Hepatocyte (in vitro differentiated cells): ENCODE measurements around the gene SRC. TPM values are rescaled to one million over a fixed set of nuclear protein-coding genes. Genes with fewer than 3 reads are reported as not detected.

Experiments
- DNase-seq: peaks from one replicate; pipeline ENCODE4 v3.0.0-alpha.2; 2016; ENCODE audit warnings: low spot score
- H2AFZ ChIP-seq: fragments of 200-600 bp; sonication (generic); 2 replicates; pipeline ENCODE4 v1.6.0; 2016; ENCODE audit warnings: antibody characterized with exemption, mild to moderate bottlenecking
- H3K27ac ChIP-seq: fragments of 200-600 bp; sonication (generic); 2 replicates; pipeline ENCODE4 v1.5.1; 2016; ENCODE audit warnings: mild to moderate bottlenecking
- H3K27me3 ChIP-seq: fragments of 200-600 bp; sonication (generic); 2 replicates; pipeline ENCODE4 v1.6.1; 2016
- H3K36me3 ChIP-seq: fragments of 200-600 bp; sonication (generic); replicated peaks from 2 replicates; pipeline ENCODE4 v1.5.1; 2016; ENCODE audit warnings: low read depth; ENCODE audit not compliant: insufficient read depth
- H3K4me1 ChIP-seq: fragments of 200-600 bp; sonication (generic); 2 replicates; pipeline ENCODE4 v1.5.1; 2016; ENCODE audit warnings: mild to moderate bottlenecking, moderate library complexity; ENCODE audit not compliant: insufficient read depth
- H3K4me2 ChIP-seq: fragments of 200-600 bp; sonication (generic); 2 replicates; pipeline ENCODE4 v1.6.0; 2016
- H3K4me3 ChIP-seq: fragments of 200-600 bp; sonication (generic); 2 replicates; pipeline ENCODE4 v1.5.1; 2016; ENCODE audit warnings: mild to moderate bottlenecking
- H3K79me2 ChIP-seq: fragments of 200-600 bp; sonication (generic); 2 replicates; pipeline ENCODE4 v1.6.0; 2017; ENCODE audit warnings: mild to moderate bottlenecking
- H3K9me2 ChIP-seq: fragments of 200-600 bp; sonication (generic); replicated peaks from 2 replicates; pipeline ENCODE4 v1.6.0; 2017; ENCODE audit warnings: mild to moderate bottlenecking; ENCODE audit not compliant: insufficient read depth
- H3K9me3 ChIP-seq: fragments of 200-600 bp; sonication (generic); 2 replicates; pipeline ENCODE4 v1.5.1; 2016; ENCODE audit warnings: low read depth, mild to moderate bottlenecking
- H4K20me1 ChIP-seq: fragments of 200-600 bp; sonication (generic); 2 replicates; pipeline ENCODE4 v1.6.0; 2016; ENCODE audit warnings: mild to moderate bottlenecking; ENCODE audit not compliant: insufficient read depth, poor library complexity, severe bottlenecking
- EZH2 ChIP-seq: fragments of 200-600 bp; sonication (generic); IDR thresholded peaks from 2 replicates; pipeline ENCODE4 v1.6.1; 2016; ENCODE audit warnings: antibody characterized with exemption, mild to moderate bottlenecking, borderline replicate concordance
- EZH2phosphoT487 ChIP-seq: fragments of 200-600 bp; sonication (generic); IDR thresholded peaks from one replicate; pipeline ENCODE4 v1.6.1; 2018; ENCODE audit warnings: antibody characterized with exemption, mild to moderate bottlenecking, low read depth, moderate library complexity; ENCODE audit not compliant: unreplicated experiment, severe bottlenecking
- WGBS: methylation state at CpG from one replicate; pipeline ENCODE4 v1.1.6; 2016; ENCODE audit warnings: low lambda C conversion rate; ENCODE audit errors: missing lambda C conversion rate; 5-methylcytosine and 5-hydroxymethylcytosine counted together
- polyA plus RNA-seq: library from polyadenylated mRNA; unstranded; fragments of >200 nt; fragmentation: Nextera tagmentation; extraction: Ambion mirVana; gene quantifications from 2 replicates; pipeline ENCODE4 v1.2.1, GENCODE V29; 2016
- total RNA-seq: library from RNA; depleted of rRNA; stranded (reverse); fragments of >200 nt; gene quantifications from 2 replicates; pipeline ENCODE4 v1.2.3, GENCODE V29; 2014
- TF ChIP-seq, protein P1 (sequence below): fragments of 200-600 bp; sonication (generic); IDR thresholded peaks from 2 replicates; pipeline ENCODE4 v1.5.1; 2016; ENCODE audit warnings: antibody characterized with exemption, mild to moderate bottlenecking; ENCODE audit not compliant: poor library complexity

The SRC gene
- total and polyA plus RNA-seq, 2 experiments from 2014 or later: 55.1 to 69.8 TPM

DNA sequence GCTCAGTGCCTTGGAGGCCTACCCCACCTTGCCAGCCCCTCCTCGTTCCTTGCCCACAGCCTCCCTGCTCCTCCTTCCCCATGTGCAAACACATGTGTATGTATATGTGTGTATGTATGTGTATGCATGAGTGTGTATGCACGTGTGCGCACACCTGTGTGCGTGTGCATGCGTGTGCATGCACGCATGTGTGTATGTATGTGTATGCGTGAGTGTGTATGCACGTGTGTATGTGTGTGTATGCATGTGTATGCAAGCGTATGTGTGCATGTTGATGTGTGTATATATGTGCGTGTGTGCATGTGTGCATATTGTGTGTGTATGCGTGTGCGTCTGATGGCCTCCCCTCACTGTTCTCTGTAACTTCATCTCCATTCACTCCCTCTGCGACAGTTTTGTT lies 74.7 kb downstream of the SRC start:
- 98% methylated on average over 13 of the region's 13 CpGs for WGBS
- Histone ChIP-seq H3K27me3 (peaks cover 8% of the 10 kb centered on the region), H3K27ac (peak overlapping the region; percentile 83), H4K20me1 (no peaks in the 10 kb centered on the region), H3K4me2 (no peak overlapping the region), H3K9me2 (no peaks in the 10 kb centered on the region), H3K79me2 (no peaks in the 10 kb centered on the region), H3K4me1 (peaks cover 12% of the 10 kb centered on the region), H2AFZ (no peak overlapping the region), H3K36me3 (no peaks in the 10 kb centered on the region), H3K9me3 (no peaks in the 10 kb centered on the region), H3K4me3 (no peak overlapping the region)
- TF ChIP-seq EZH2 (no peak), EZH2phosphoT487 (no peak)
- TF ChIP-seq, protein P1, sequence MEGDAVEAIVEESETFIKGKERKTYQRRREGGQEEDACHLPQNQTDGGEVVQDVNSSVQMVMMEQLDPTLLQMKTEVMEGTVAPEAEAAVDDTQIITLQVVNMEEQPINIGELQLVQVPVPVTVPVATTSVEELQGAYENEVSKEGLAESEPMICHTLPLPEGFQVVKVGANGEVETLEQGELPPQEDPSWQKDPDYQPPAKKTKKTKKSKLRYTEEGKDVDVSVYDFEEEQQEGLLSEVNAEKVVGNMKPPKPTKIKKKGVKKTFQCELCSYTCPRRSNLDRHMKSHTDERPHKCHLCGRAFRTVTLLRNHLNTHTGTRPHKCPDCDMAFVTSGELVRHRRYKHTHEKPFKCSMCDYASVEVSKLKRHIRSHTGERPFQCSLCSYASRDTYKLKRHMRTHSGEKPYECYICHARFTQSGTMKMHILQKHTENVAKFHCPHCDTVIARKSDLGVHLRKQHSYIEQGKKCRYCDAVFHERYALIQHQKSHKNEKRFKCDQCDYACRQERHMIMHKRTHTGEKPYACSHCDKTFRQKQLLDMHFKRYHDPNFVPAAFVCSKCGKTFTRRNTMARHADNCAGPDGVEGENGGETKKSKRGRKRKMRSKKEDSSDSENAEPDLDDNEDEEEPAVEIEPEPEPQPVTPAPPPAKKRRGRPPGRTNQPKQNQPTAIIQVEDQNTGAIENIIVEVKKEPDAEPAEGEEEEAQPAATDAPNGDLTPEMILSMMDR: no peak
- no peak for DNase-seq

DNA sequence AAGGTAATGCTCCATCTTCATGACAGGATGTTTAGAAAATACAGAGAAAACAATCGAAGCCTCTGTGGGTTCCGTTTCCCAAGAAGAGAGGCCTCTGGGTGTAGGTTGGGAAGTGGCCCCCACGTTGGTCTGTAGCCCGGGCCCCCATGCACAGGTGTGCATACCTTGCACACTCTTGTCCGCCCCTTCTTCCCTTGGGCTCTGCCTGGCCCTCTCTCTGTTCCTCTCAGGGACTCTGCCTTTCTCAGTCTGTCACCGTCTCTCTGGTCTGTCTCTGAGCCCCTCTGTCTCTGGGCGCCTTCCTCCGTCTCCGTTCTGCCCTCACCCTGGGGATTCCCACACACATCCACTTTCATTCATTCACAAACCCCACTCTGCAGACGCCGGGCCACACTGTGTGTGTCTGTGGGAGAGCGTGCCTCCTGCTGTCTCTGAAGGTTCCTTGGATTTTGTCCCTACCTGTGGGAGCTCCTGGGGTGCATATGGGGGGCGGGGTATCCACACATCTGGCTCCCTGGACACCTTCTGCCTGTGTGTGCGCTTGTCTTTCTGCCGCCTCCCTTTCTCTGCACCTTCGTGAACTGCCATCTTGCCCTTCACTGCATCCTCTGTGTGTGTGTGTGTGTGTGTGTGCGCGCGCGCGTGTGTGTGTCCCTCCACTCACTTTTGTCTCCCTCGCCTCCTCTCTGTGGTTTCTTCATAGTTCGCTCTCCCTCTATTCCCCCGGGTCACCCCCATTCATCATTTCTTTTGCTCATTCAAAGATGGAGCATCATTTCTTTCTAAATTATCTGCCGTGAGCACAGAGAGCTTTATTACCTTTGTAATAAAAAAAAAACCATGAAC lies 75.3 kb downstream of the SRC start:
- Histone ChIP-seq H2AFZ (no peak overlapping the region), H3K27me3 (peaks cover 8% of the 10 kb centered on the region), H3K4me2 (peak overlapping the region; percentile 27), H3K27ac (peak overlapping the region; percentile 83), H3K9me2 (no peaks in the 10 kb centered on the region), H3K36me3 (no peaks in the 10 kb centered on the region), H3K4me1 (peaks cover 12% of the 10 kb centered on the region), H3K4me3 (no peak overlapping the region), H3K9me3 (no peaks in the 10 kb centered on the region), H4K20me1 (no peaks in the 10 kb centered on the region), H3K79me2 (no peaks in the 10 kb centered on the region)
- no peak for DNase-seq
- 88% methylated on average over 25 of the region's 25 CpGs for WGBS
- TF ChIP-seq EZH2phosphoT487 (no peak), EZH2 (no peak)
- TF ChIP-seq, protein P1: no peak

DNA sequence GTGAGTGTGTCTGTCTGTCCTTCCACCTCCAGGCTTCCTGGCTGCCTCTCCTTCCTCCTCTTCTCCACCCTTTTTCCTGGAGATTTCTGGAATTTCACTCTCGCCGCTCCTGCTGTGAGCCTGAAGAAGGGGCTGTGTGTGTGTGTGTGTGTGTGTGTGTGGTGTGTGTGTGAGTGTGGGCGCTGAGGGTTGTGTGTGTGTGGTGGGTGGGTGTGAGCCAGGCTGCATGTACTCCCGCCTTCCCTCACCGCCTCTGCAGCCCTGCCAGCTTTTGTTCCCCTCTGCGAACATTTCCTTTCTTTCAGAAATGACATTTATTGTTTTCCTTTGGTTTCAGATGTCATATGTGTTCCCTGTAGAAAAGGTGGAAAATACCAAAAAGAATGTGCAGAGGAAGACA lies 76.0 kb downstream of the SRC start:
- H4K20me1 ChIP-seq: no peaks in the 10 kb centered on the region
- H3K36me3 ChIP-seq: no peaks in the 10 kb centered on the region
- no peak overlapping the region for H3K4me3 ChIP-seq
- H3K9me3 ChIP-seq: no peaks in the 10 kb centered on the region
- H2AFZ ChIP-seq: no peak overlapping the region
- no peaks in the 10 kb centered on the region for H3K79me2 ChIP-seq
- peak; percentile 55 for DNase-seq
- H3K9me2 ChIP-seq: no peaks in the 10 kb centered on the region
- peak overlapping the region; percentile 92 for H3K27ac ChIP-seq
- TF ChIP-seq, protein P1: no peak
- TF ChIP-seq EZH2phosphoT487 (no peak), EZH2 (no peak)
- peak overlapping the region; percentile 27 for H3K4me2 ChIP-seq
- peaks cover 11% of the 10 kb centered on the region for H3K27me3 ChIP-seq
- 36% methylated on average over 6 of the region's 6 CpGs for WGBS
- H3K4me1 ChIP-seq: peaks cover 12% of the 10 kb centered on the region
